Mesendoderm (in vitro differentiated cells): ENCODE measurements around the gene CYB5A. TPM values are rescaled to one million over a fixed set of nuclear protein-coding genes. Genes with fewer than 3 reads are reported as not detected.
A peak's percentile ranks its signal among the peaks of the same experiment; 100 is the strongest.

Source experiments
- DNase-seq: peaks from one replicate; pipeline ENCODE4 v3.0.0; 2013
- H2AK5ac ChIP-seq: 2 replicates; pipeline ENCODE4 v1.6.1; 2013; ENCODE audit warnings: low read length, inconsistent platforms
- H2BK120ac ChIP-seq: 2 replicates; pipeline ENCODE4 v1.6.1; 2013; ENCODE audit warnings: low read depth, mild to moderate bottlenecking, low read length, moderate library complexity, mixed read lengths
- H2BK15ac ChIP-seq: replicated peaks from 2 replicates; pipeline ENCODE4 v1.6.1; 2013; ENCODE audit warnings: low read depth, mild to moderate bottlenecking, moderate library complexity
- H2BK5ac ChIP-seq: 2 replicates; pipeline ENCODE4 v1.6.1; 2013; ENCODE audit warnings: low read length, inconsistent platforms
- H3K18ac ChIP-seq: 2 replicates; pipeline ENCODE4 v1.6.1; 2013; ENCODE audit warnings: mild to moderate bottlenecking, low read length, mixed read lengths
- H3K23ac ChIP-seq: one replicate; pipeline ENCODE4 v1.6.1; 2013; ENCODE audit warnings: low read length
- H3K27ac ChIP-seq: 2 replicates; pipeline ENCODE4 v1.5.1; 2013; ENCODE audit warnings: low read depth, mild to moderate bottlenecking, inconsistent platforms, low read length, moderate library complexity
- H3K27me3 ChIP-seq: 2 replicates; pipeline ENCODE4 v1.6.1; 2013; ENCODE audit warnings: low read length, control low read depth, mild to moderate bottlenecking, inconsistent platforms; ENCODE audit not compliant: insufficient read depth, poor library complexity
- H3K36me3 ChIP-seq: 2 replicates; pipeline ENCODE4 v1.6.1; 2013; ENCODE audit warnings: low read length, inconsistent platforms; ENCODE audit not compliant: control insufficient read depth, insufficient read depth
- H3K4ac ChIP-seq: one replicate; pipeline ENCODE4 v1.6.1; 2013; ENCODE audit warnings: low read depth, mild to moderate bottlenecking, low read length, moderate library complexity
- H3K4me1 ChIP-seq: 2 replicates; pipeline ENCODE4 v1.6.1; 2013; ENCODE audit warnings: low read depth, low read length, inconsistent platforms; ENCODE audit not compliant: control insufficient read depth
- H3K4me2 ChIP-seq: 2 replicates; pipeline ENCODE4 v1.6.1; 2013; ENCODE audit warnings: low read length
- H3K4me3 ChIP-seq: 2 replicates; pipeline ENCODE4 v1.5.1; 2013; ENCODE audit warnings: mild to moderate bottlenecking, low read length
- H3K56ac ChIP-seq: one replicate; pipeline ENCODE4 v1.6.1; 2013; ENCODE audit warnings: low read length
- H3K79me1 ChIP-seq: 2 replicates; pipeline ENCODE4 v1.6.1; 2013; ENCODE audit warnings: low read length, inconsistent platforms
- H3K79me2 ChIP-seq: 2 replicates; pipeline ENCODE4 v1.6.1; 2013; ENCODE audit warnings: mild to moderate bottlenecking, low read length; ENCODE audit not compliant: control insufficient read depth, insufficient read depth
- H3K9ac ChIP-seq: 2 replicates; pipeline ENCODE4 v1.6.1; 2013; ENCODE audit warnings: low read length, inconsistent platforms
- H4K5ac ChIP-seq: one replicate; pipeline ENCODE4 v1.6.1; 2013; ENCODE audit warnings: low read length
- H4K8ac ChIP-seq: one replicate; pipeline ENCODE4 v1.6.1; 2013; ENCODE audit warnings: low read depth, mild to moderate bottlenecking, control low read depth, low read length, moderate library complexity
- WGBS: extraction: QIAGEN DNeasy Blood & Tissue Kit; methylation state at CpG from one replicate; pipeline ENCODE4 v1.1.7; 2013; ENCODE audit warnings: low lambda C conversion rate, missing lambda C conversion rate; ENCODE audit not compliant: insufficient coverage; ENCODE audit errors: extremely low coverage; 5-methylcytosine and 5-hydroxymethylcytosine counted together
- small RNA-seq: library from polyadenylated mRNA; stranded (forward); fragments of <200 nt; extraction: miRNeasy Mini kit (QIAGEN cat#:217004); gene quantifications from one replicate; pipeline ENCODE3, GENCODE V24; 2013; ENCODE audit not compliant: insufficient read depth

Gene CYB5A

GRCh38 chr18:74215863-74216262 lies 75.9 kb downstream of the CYB5A start:
- Histone ChIP-seq H3K4me2 (no peak overlapping the region), H3K79me2 (no peaks in the 10 kb centered on the region), H3K36me3 (no peaks in the 10 kb centered on the region), H2BK120ac (no peak overlapping the region), H2BK5ac (no peak overlapping the region), H3K56ac (no peak overlapping the region), H2BK15ac (no peak overlapping the region), H3K23ac (no peak overlapping the region), H3K18ac (no peak overlapping the region), H3K9ac (no peak overlapping the region), H3K27me3 (no peaks in the 10 kb centered on the region), H3K4ac (no peak overlapping the region), H2AK5ac (no peak overlapping the region), H3K4me1 (no peaks in the 10 kb centered on the region), H4K5ac (no peak overlapping the region), H4K8ac (no peak overlapping the region), H3K4me3 (no peak overlapping the region), H3K27ac (no peak overlapping the region), H3K79me1 (no peaks in the 10 kb centered on the region)
- DNase-seq = no peak
- no CpG with 5 or more reads among the region's 1 CpG for WGBS

DNA sequence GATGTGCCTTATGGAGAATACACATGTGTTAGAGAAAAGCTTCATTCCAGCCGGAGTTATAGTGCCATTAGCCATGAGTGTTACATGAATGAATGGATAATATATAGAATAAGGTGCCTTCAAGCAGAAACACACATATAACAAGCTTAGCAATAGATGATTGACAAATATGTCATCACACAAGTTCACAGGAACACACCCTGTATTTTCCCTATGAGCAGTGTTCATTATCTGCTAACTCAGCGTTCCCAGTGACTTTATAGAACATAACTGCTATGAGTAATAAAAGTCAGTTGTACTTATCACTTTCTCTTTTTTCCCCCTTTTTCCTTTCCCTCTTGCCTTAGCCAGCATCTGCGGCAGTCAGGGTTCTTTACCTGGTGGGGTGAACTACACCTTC lies 78.3 kb downstream of the CYB5A start:
- H2BK120ac ChIP-seq = no peak overlapping the region
- no peaks in the 10 kb centered on the region for H3K4me1 ChIP-seq
- H2BK5ac ChIP-seq = no peak overlapping the region
- H4K8ac ChIP-seq = no peak overlapping the region
- no peak overlapping the region for H2BK15ac ChIP-seq
- no peak overlapping the region for H3K23ac ChIP-seq
- H3K36me3 ChIP-seq = no peaks in the 10 kb centered on the region
- H3K4me2 ChIP-seq = no peak overlapping the region
- H4K5ac ChIP-seq = no peak overlapping the region
- no peak overlapping the region for H3K27ac ChIP-seq
- H3K4me3 ChIP-seq = no peak overlapping the region
- no peak overlapping the region for H3K18ac ChIP-seq
- no CpG with 5 or more reads among the region's 3 CpGs for WGBS
- no peaks in the 10 kb centered on the region for H3K27me3 ChIP-seq
- H3K79me2 ChIP-seq = no peaks in the 10 kb centered on the region
- H3K79me1 ChIP-seq = no peaks in the 10 kb centered on the region
- no peak overlapping the region for H3K4ac ChIP-seq
- H2AK5ac ChIP-seq = no peak overlapping the region
- no peak for DNase-seq
- H3K56ac ChIP-seq = no peak overlapping the region
- H3K9ac ChIP-seq = no peak overlapping the region

GRCh38 chr18:74204526-74205152 lies 87.1 kb downstream of the CYB5A start:
- 100% methylated on average over 1 of the region's 5 CpGs for WGBS
- H3K4me2 ChIP-seq = no peak overlapping the region
- no peak overlapping the region for H3K27ac ChIP-seq
- no peak overlapping the region for H3K18ac ChIP-seq
- no peaks in the 10 kb centered on the region for H3K79me2 ChIP-seq
- no peaks in the 10 kb centered on the region for H3K4me1 ChIP-seq
- H2BK120ac ChIP-seq = no peak overlapping the region
- H4K8ac ChIP-seq = no peak overlapping the region
- peak; percentile 27 for DNase-seq
- H3K4ac ChIP-seq = no peak overlapping the region
- no peaks in the 10 kb centered on the region for H3K27me3 ChIP-seq
- no peaks in the 10 kb centered on the region for H3K79me1 ChIP-seq
- no peak overlapping the region for H3K9ac ChIP-seq
- no peak overlapping the region for H2AK5ac ChIP-seq
- H2BK15ac ChIP-seq = no peak overlapping the region
- no peak overlapping the region for H3K4me3 ChIP-seq
- no peak overlapping the region for H3K56ac ChIP-seq
- no peak overlapping the region for H4K5ac ChIP-seq
- H3K36me3 ChIP-seq = no peaks in the 10 kb centered on the region
- no peak overlapping the region for H2BK5ac ChIP-seq
- no peak overlapping the region for H3K23ac ChIP-seq

DNA sequence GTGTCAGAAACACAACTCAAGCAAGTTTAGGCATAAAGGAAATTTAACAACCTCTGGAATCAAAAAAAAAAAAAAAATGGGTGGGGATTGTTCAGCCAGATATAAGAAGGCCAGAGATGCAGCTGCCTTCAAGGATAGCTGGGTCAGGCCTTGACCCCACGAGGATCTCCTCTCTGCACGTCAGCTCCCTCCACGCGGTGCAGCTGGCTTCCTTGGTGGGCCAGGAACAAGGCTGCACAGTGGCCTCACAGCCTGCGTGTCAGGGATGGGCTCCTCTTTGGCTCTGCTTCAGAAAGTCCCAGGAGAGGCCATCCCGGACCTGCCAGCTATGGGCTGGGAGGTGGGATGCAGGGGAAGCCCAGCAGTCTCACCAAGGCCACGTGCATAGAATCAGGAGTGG lies 88.0 kb downstream of the CYB5A start:
- Histone ChIP-seq H2BK15ac (no peak overlapping the region), H4K8ac (no peak overlapping the region), H3K79me2 (no peaks in the 10 kb centered on the region), H3K4me1 (no peaks in the 10 kb centered on the region), H3K4ac (no peak overlapping the region), H3K56ac (no peak overlapping the region), H4K5ac (no peak overlapping the region), H2BK5ac (no peak overlapping the region), H3K18ac (no peak overlapping the region), H3K27me3 (no peaks in the 10 kb centered on the region), H3K4me3 (no peak overlapping the region), H2BK120ac (no peak overlapping the region), H3K4me2 (no peak overlapping the region), H3K9ac (no peak overlapping the region), H3K36me3 (no peaks in the 10 kb centered on the region), H3K23ac (no peak overlapping the region), H3K79me1 (no peaks in the 10 kb centered on the region), H3K27ac (no peak overlapping the region), H2AK5ac (no peak overlapping the region)
- no CpG with 5 or more reads among the region's 7 CpGs for WGBS
- DNase-seq = no peak

Small RNA genes within 50 kb of the gene (small RNA-seq; reads per million reads assigned to genes)
- not detected for gene RN7SL551P
